Right lobe of liver (tissue), 6 donors: Measurements from ENCODE around the gene CDC25A. TPM values are rescaled to one million over a fixed set of nuclear protein-coding genes. Genes with fewer than 3 reads are reported as not detected.

ENCODE experiments used
- ATAC-seq, 4 donors: fragments of 200-7000 bp; cut with Tn5 transposase; one replicate each; pipeline ENCODE4 v1.9.1; 2020; ENCODE audit warnings: mild to moderate bottlenecking in 4 of 4, moderate library complexity in 4 of 4
- DNase-seq, 3 donors: peaks; one replicate each; pipeline ENCODE4 v3.0.0-alpha.2; 2020
- H3K27ac ChIP-seq, 3 donors: fragments of 200-600 bp; one replicate each; pipeline ENCODE4 v1.8.0; 2022
- H3K27me3 ChIP-seq, 2 donors: fragments of 200-600 bp; one replicate each; pipeline ENCODE4 v1.8.0; 2022
- H3K36me3 ChIP-seq, 4 donors: fragments of 200-600 bp; sonication (generic) in 1 of 4; one replicate each; pipeline versions ENCODE4 v1.5.1 to v1.8.0; 2017 to 2022; ENCODE audit warnings: control low read depth in 1 of 4
- H3K4me1 ChIP-seq, 4 donors: fragments of 200-600 bp; sonication (generic) in 1 of 4; one replicate each; pipeline versions ENCODE4 v1.5.1 to v1.8.0; 2017 to 2022; ENCODE audit warnings: control low read depth in 1 of 4
- H3K4me3 ChIP-seq, 3 donors: fragments of 200-600 bp; one replicate each; pipeline ENCODE4 v1.8.0; 2022
- H3K9me3 ChIP-seq, 4 donors: fragments of 200-600 bp; sonication (generic) in 1 of 4; one replicate each; pipeline versions ENCODE4 v1.5.1 to v1.8.0; 2017 to 2022; ENCODE audit warnings: control low read depth in 1 of 4
- CTCF ChIP-seq, 4 donors: fragments of 200-600 bp in 3 of 4; fragments of 450-650 bp in 1 of 4; IDR thresholded peaks; one replicate each; pipeline versions ENCODE4 v1.5.1 to v1.8.0; 2016 to 2022; ENCODE audit warnings: antibody characterized with exemption in 4 of 4, mild to moderate bottlenecking in 2 of 4
- POLR2A ChIP-seq: fragments of 450-650 bp; IDR thresholded peaks from one replicate; pipeline ENCODE4 v1.6.1; 2017; ENCODE audit warnings: antibody characterized with exemption, mild to moderate bottlenecking
- WGBS: methylation state at CpG from one replicate; pipeline ENCODE4 v1.1.6; 2018; ENCODE audit warnings: low coverage, low lambda C conversion rate; ENCODE audit not compliant: insufficient coverage; ENCODE audit errors: missing lambda C conversion rate; 5-methylcytosine and 5-hydroxymethylcytosine counted together
- intact Hi-C, 2 donors: fragments of 100-400 bp; cut with DNase I; formaldehyde crosslinking; loops; one replicate each; pipeline versions ENCODE4 v1.11.2 to v1.14.1; 2022
- total RNA-seq, 6 experiments: library from RNA; depleted of rRNA in 2 of 6; stranded (reverse); fragments of >200 nt in 2 of 6; fragmentation: NEBNext Ultra II Directional in 3 of 6; extraction: Animal tissue kit (Norgen Biotek cat#: 25700) in 3 of 6; gene quantifications; one replicate each; pipeline versions ENCODE4 v1.1.0 to v1.2.4, GENCODE V29; 2016 to 2023
- donor health status: DM: no; HTN: yes; CAD: no.
- donor health status: DM: no; HTN: no; CAD: no.
- donor health status: DM: no; HTN: no; CAD: no.
- donor health status: DM: no; HTN: yes; CAD: no.
- donor health status: DM: no; HTN: yes; CAD: no.

Gene CDC25A
- total RNA-seq, 6 experiments from 2014 or later = 0.27 to 8.8 (median 0.56) TPM

- no peaks in the 10 kb centered on the region for H3K9me3 ChIP-seq
- intact Hi-C loops = no loop called here
- H3K4me3 ChIP-seq = no peak overlapping the region
- ATAC-seq (no peak), DNase-seq (no peak)
- H3K27ac ChIP-seq = no peak overlapping the region
- TF ChIP-seq POLR2A (no peak), CTCF (IDR thresholded peaks at IDR 0.05) (no peak)
- no peaks in the 10 kb centered on the region for H3K27me3 ChIP-seq
- no peaks in the 10 kb centered on the region for H3K4me1 ChIP-seq
- 91% methylated on average over 5 of the region's 5 CpGs for WGBS
- no peaks in the 10 kb centered on the region for H3K36me3 ChIP-seq
Measured at GRCh38 chr3:48180021-48180420, 8.2 kb downstream of the CDC25A start.

GRCh38 chr3:48178072-48178471 is 10.1 kb downstream of the CDC25A start:
- H3K4me1 ChIP-seq = no peaks in the 10 kb centered on the region
- H3K36me3 ChIP-seq = no peaks in the 10 kb centered on the region
- no peaks in the 10 kb centered on the region for H3K27me3 ChIP-seq
- no peak for ATAC-seq
- TF ChIP-seq POLR2A = no peak
- no peak for TF ChIP-seq CTCF (IDR thresholded peaks at IDR 0.05)
- H3K27ac ChIP-seq = no peak overlapping the region
- DNase-seq = no peak
- H3K4me3 ChIP-seq = no peak overlapping the region
- intact Hi-C loops = no loop called here
- no peaks in the 10 kb centered on the region for H3K9me3 ChIP-seq
- whole genome bisulfite sequencing = 83% methylated on average over 2 of the region's 2 CpGs

GRCh38 chr3:48157950-48158376 is 30.3 kb downstream of the CDC25A start:
- ATAC-seq = peak; percentile 59 to 67 (median 62)

GRCh38 chr3:48157202-48157840 is 30.9 kb downstream of the CDC25A start:
- H3K27ac ChIP-seq = no peak overlapping the region
- no peak overlapping the region for H3K4me3 ChIP-seq
- no peak for ATAC-seq
- no peaks in the 10 kb centered on the region for H3K9me3 ChIP-seq
- no peaks in the 10 kb centered on the region for H3K27me3 ChIP-seq
- DNase-seq = no peak
- H3K4me1 ChIP-seq = no peaks in the 10 kb centered on the region
- 90% methylated on average over 4 of the region's 5 CpGs for WGBS
- intact Hi-C loops = loop anchor here (10.0 kb wide), 2 partner anchors 313 to 333 kb away; no protein-coding TSS in a partner anchor
- no peak for TF ChIP-seq CTCF (IDR thresholded peaks at IDR 0.05)
- no peak for TF ChIP-seq POLR2A
- H3K36me3 ChIP-seq = no peaks in the 10 kb centered on the region

More at GRCh38 chr3:48157950-48158376, 30.3 kb downstream of the CDC25A start:
- no peaks in the 10 kb centered on the region for H3K9me3 ChIP-seq
- no peaks in the 10 kb centered on the region for H3K4me1 ChIP-seq
- H3K4me3 ChIP-seq = no peak overlapping the region
- TF ChIP-seq CTCF (IDR thresholded peaks at IDR 0.05) = peak; percentile 36 to 60 (median 54)
- TF ChIP-seq POLR2A = no peak
- no peaks in the 10 kb centered on the region for H3K36me3 ChIP-seq
- 73% methylated on average over 4 of the region's 5 CpGs for WGBS
- no peaks in the 10 kb centered on the region for H3K27me3 ChIP-seq
- peak in 2 of 3 donors; percentile 44 to 51 for DNase-seq
- intact Hi-C loops = loop anchor here (10.0 kb wide), 2 partner anchors 313 to 333 kb away; no protein-coding TSS in a partner anchor
- no peak overlapping the region for H3K27ac ChIP-seq
